Fibroblast of gingiva (primary cell): ENCODE results near the gene ACSS3.
"Not testable (repeated sequence)": the region's sequence is repeated elsewhere in the genome, so short reads cannot be mapped to it uniquely, and the experiment has no call there.

Experiments
- DNase-seq: peaks from one replicate; pipeline ENCODE4 v3.0.0-alpha.2; 2011; ENCODE audit warnings: low read depth

Gene ACSS3

DNA sequence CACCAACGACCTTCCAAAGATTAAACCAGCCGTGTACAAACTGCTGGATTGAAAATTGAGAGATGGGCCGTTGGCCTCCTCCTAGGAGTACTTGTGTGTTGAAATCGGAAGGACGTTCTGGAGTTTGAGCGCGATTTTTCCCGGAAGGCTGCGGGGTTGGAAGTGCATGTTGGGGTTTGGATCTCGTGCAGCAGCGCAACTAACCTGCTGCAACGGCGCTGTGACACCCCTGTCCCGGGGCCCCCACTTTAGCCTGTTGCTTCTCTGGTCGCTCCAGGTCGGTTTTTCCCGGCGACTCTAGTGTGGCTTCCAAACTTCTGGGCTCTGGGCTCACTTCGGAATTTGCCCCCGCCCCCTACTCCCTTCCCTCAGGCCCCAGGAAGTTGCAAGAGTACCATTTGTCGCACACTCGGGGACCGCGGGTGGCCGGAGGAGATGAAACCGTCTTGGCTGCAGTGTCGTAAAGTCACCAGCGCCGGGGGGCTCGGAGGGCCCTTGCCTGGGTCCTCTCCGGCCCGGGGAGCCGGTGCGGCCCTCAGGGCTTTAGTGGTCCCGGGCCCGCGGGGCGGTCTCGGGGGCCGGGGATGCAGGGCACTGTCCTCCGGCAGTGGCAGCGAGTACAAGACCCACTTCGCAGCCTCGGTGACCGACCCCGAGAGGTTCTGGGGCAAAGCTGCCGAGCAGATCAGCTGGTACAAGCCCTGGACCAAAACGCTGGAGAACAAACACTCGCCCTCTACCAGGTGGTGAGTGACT lies at the start of gene ACSS3:
Gene ACSS3 (plus strand): TSS at position 394 of the 756 bp plus-strand sequence. CDS start 42 bp downstream, at position 436.
- peak; percentile 50 for DNase-seq

GRCh38 chr12:81034926-81035325 lies 43.0 kb upstream of the ACSS3 start:
- DNase-seq = no peak

GRCh38 chr12:81039231-81039630 lies 38.6 kb upstream of the ACSS3 start:
- DNase-seq = no peak

GRCh38 chr12:81043979-81044740 lies 33.7 kb upstream of the ACSS3 start:
- no peak for DNase-seq

GRCh38 chr12:81064971-81065370 lies 12.9 kb upstream of the ACSS3 start:
- not testable (repeated sequence) for DNase-seq

- DNase-seq = no peak
Measured at GRCh38 chr12:81070846-81071245, 7.0 kb upstream of the ACSS3 start.

- DNase-seq = no peak
Measured at GRCh38 chr12:81075539-81075938, 2.3 kb upstream of the ACSS3 start.

- peak; percentile 32 for DNase-seq
Measured at GRCh38 chr12:81077329-81077685, 572 bp upstream of the ACSS3 start.

- DNase-seq = peak; percentile 32
Measured at GRCh38 chr12:81078469-81079196, 754 bp downstream of the ACSS3 start.

DNA sequence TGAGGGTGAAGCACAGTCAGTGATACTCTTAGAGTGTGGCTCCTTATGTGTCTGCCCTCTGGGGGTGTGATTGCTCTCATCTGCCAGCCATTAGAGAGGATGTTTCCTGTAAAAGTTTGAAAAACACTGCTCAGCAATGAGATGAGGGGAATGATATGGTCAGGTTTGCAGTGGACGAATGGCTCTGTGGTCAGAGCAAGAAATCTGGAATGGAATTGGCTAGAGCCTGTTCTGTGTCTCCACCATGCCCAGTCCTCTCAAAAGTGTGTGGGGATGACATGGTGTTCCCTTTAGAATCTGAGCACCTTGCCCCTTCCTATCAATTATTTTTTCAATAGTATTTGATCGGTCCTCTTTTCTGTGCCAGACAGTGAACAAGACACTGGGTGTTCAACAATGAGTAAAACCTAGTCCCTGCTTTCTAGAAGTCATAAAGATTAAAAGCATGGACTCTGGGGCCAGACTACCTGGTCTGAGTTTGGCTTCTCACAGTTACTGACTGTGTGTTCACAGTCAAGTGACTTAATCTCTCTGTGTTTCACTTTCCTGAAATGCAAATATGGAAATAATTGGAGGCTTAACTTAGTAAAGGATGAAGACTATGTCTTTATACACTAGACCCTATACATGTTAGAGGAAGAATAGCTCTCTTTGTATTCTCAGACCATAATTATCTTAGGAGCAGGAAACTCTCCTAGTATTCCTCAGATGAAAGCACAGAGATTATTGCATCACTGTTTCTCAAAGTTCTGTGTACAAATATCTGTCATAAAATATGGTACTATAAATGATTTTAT lies 1.6 kb downstream of the ACSS3 start:
- no peak for DNase-seq

GRCh38 chr12:81080431-81080983 lies 2.6 kb downstream of the ACSS3 start:
- peak; percentile 45 for DNase-seq

DNA sequence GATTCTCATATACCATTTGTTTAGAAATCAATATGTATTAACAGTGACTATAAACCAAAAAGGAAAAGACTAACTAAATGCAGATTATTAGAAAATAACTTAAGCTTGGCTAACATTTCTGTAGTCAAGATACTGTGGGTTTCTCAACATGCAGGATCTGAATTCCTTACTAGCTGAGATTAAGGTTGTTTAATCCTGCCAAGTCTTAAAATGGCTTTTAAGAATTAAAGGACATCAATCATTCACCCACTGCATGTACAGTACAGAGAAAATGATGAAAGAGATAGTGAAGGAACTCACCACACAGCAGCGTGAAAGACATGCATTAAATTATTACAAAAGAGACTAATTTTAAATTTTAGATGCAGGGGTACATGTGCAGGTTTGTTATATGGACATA lies 3.8 kb downstream of the ACSS3 start:
- no peak for DNase-seq

GRCh38 chr12:81083018-81083417 lies 5.1 kb downstream of the ACSS3 start:
- DNase-seq = no peak

DNA sequence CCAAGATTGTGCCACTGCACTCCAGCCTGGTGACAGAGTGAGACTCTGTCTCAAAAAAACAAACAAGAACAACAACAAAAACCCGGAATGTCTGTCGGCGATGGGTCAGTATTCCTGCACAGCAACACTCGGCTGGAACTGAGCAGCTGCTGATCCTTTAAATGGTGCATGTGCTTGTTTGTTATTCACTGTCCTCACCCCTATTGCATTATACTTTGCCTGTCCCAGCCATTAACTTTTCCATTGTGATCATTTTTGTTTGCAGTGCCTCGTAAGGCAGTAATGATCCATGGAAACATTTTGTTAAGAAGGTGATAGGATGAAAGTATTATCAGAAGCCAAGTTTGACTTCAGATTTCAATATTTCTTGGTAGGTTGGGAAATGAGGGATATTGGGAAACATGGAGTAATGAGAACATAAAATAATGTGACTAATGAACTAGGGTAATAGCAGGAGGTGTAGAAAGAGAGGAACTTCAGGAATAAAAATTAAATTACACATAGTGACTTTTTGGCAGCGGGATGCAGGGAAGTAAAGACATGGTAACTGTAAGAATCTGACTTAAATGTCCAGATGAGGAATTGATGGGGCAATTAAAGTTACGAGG lies 6.1 kb downstream of the ACSS3 start:
- DNase-seq = peak; percentile 17

- peak; percentile 30 for DNase-seq
Measured at GRCh38 chr12:81084811-81085350, 7.0 kb downstream of the ACSS3 start.

DNA sequence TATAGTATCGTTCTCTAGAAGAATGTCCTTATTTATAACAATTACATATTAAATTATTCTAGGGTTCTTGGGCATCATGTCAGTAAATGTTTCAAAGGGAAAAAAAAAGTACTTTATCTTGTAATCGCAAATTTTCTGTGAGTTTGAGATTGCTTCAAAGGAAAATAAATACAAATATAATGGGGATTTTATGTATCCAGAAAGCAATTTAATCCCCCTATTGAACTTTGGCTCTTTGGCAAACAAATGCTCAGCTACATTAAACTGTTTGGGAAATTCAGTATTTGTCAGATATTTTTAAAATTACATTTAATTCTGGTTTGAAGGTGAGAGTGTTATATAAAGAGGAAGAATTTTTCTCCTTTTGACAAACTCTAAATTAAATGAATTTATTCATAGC lies 8.0 kb downstream of the ACSS3 start:
- no peak for DNase-seq

- DNase-seq = no peak
Measured at GRCh38 chr12:81086342-81086741, 8.5 kb downstream of the ACSS3 start.

- no peak for DNase-seq
Measured at GRCh38 chr12:81088221-81088620, 10.3 kb downstream of the ACSS3 start.

- DNase-seq = no peak
Measured at GRCh38 chr12:81089412-81089811, 11.5 kb downstream of the ACSS3 start.

GRCh38 chr12:81092053-81092452 lies 14.2 kb downstream of the ACSS3 start:
- DNase-seq = no peak
